HG03354 (cell line): ENCODE data around the gene RNF144A.
"Not testable (repeated sequence)": the region's sequence is repeated elsewhere in the genome, so short reads cannot be mapped to it uniquely, and the experiment has no call there.

Source experiments
- ATAC-seq: cut with Tn5 transposase; IDR thresholded peaks from one replicate; pipeline ENCODE4 v1.9.1; 2021; ENCODE audit warnings: mild to moderate bottlenecking; ENCODE audit not compliant: unreplicated experiment, poor library complexity, severe bottlenecking

RNF144A gene

DNA sequence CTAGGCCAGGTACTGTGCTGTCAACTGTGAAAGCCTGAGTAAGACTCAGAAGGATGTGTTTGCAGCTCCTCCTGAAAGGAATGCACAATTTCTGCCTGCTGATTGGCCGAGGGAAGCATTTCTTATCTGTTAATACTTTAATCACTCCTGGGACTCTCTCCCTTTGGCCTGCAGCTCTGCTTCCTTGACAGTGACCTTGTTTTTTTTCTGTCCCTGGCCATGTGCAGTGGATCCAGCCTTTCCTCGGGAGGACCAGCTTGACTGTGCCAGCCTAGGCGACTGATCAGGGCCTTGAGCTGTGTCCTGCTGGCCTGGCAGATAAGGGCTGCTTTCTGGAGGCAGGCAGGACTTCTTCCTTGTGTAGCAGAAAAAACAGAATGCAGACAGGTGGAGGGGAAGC is 10.0 kb downstream of the RNF144A start:
- ATAC-seq: no peak

GRCh38 chr2:6927753-6928152 is 10.5 kb downstream of the RNF144A start:
- no peak for ATAC-seq

- ATAC-seq: no peak
Observed at GRCh38 chr2:6928452-6928851, 11.2 kb downstream of the RNF144A start.

GRCh38 chr2:6929196-6929819 is 12.1 kb downstream of the RNF144A start:
- no peak for ATAC-seq

GRCh38 chr2:6930923-6931647 is 13.9 kb downstream of the RNF144A start:
- ATAC-seq: no peak

- no peak for ATAC-seq
Observed at GRCh38 chr2:6931753-6932152, 14.5 kb downstream of the RNF144A start.

DNA sequence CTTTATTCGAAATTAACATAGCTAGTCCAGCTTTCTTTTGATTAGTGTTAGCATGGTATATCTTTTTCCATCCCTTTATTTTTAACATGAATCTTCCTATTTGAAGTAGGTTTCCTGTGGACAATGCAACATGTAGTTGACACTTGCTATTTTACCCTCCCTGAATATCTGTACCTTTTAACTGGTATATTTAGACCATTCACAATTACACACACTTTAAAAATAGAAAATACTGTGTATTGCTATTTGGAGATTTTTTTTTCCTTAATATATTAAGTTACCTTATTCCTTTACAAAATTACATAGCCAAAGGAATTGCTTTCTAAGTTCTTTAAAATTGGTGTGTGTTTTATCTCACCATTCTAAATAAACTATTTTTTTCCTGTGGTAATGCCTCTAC is 15.0 kb downstream of the RNF144A start:
- ATAC-seq: no peak

DNA sequence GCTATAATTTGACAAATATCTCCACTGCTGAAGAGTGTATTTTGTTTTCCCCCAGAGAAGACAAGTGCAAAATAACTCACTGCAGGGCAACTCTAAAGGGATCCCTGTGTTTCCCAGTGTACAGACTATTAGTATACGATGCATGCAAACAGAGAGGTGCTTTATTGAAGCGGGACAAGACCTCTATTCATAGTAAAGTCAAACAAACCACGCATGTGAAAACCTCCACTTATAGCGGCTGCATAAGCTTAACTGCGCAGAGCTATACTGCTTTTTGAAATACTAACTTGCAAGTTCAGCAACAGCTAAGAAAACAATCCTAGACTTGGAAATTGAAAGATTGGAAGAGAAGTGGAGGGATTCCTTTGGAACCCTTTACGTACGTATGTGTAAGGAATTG is 15.6 kb downstream of the RNF144A start:
- no peak for ATAC-seq

DNA sequence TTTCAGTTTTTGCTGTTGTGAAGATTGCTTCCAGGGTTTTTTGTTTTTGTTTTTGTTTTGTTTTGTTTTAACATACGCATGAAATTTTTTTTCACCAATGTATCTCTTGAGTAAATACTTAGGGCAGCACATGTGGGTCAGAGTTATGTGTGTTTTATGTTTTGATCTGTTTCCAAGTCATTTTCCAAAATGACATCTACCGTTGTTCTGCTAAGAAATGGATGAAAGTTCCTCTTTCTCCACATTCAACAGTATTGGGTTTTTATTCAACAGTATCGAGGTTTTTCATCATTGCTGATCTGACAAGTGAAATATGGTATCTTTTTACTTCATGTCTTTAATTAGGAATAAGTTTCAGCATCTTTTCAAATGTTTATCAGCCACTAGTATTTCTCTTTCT is 16.7 kb downstream of the RNF144A start:
- ATAC-seq: no peak

DNA sequence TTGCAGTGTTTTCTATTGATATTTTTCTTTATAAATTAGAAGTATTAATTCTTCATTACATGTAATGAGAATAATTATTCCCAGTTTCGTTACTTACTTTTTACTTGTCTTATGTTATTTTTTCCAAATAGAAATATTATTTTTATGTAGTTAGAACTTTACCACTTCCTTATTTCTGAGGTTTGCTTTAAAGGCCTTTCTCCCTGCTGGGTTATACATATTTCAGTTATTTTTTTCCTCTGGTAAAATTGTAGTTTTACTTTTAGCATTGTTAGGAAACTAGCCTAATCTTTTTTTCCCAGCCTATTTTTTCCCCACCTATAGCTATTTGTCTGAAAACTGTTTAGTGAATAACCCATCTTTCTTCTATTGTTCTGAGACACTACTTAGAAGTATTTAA is 17.1 kb downstream of the RNF144A start:
- no peak for ATAC-seq

- ATAC-seq: no peak
Observed at GRCh38 chr2:6934758-6935651, 17.8 kb downstream of the RNF144A start.

DNA sequence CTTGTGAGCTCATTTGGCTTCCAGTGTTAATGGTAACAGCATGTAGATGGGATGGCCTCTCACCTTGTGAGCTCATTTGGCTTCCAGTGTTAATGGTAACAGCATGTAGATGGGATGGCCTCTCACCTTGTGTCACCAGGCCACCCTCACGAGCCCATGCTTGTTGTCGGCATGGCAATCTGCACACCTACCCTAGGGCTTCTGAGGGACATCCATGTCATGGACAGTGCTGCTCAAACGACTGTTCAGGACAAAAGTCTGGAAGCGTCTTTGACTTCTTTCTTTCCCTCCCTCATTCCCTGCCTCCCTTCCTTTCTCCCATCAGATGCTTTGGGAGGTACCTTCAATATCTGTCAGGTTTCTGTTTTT is 18.4 kb downstream of the RNF144A start:
- ATAC-seq: not testable (repeated sequence)

- no peak for ATAC-seq
Observed at GRCh38 chr2:6937157-6937556, 19.9 kb downstream of the RNF144A start.

- ATAC-seq: no peak
Observed at GRCh38 chr2:6937582-6937981, 20.4 kb downstream of the RNF144A start.

DNA sequence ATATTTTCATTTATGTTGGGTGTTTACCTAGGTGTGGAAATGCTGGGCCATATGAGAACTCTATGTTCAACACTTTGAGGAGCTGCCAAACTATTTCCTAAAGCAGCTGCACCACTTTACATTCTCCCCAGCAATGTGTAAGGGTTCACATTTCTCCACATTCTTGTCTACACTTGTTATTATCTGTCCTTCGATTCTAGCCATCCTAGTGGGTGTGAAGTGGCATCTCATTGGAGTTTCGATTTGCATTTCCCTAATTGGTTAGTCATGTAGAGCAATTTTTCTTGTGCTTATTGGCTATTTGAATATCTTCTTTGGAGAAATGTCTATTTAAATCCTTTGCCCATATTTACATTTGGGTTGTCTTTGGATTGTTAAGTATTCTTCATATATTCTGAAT is 21.9 kb downstream of the RNF144A start:
- no peak for ATAC-seq

- ATAC-seq: no peak
Observed at GRCh38 chr2:6940820-6941219, 23.6 kb downstream of the RNF144A start.

- ATAC-seq: no peak
Observed at GRCh38 chr2:6941299-6942046, 24.3 kb downstream of the RNF144A start.

DNA sequence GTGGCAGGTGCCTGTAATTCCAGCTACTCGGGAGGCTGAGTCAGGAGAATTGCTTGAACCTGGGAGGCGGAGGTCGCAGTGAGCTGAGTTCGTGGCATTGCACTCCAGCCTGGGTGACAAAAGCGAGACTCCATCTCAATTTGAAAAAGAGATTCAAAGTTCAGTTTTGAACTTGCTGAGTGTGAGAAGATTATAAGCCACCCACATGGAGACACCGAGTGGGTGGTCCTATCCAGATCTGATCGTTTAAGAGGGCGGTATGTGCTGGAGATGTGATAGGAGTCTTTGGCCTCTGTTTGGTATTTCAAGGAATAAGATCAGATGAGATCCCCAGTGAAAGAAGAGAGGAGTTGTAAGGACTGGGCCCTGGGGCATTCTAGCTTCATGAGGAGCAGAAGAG is 25.6 kb downstream of the RNF144A start:
- ATAC-seq: no peak

- ATAC-seq: no peak
Observed at GRCh38 chr2:6943523-6943922, 26.3 kb downstream of the RNF144A start.

GRCh38 chr2:6943971-6944370 is 26.8 kb downstream of the RNF144A start:
- no peak for ATAC-seq
